Measurements from ENCODE around the gene ARFGEF2. TPM values are rescaled to one million over a fixed set of nuclear protein-coding genes. Genes with fewer than 3 reads are reported as not detected.

ARFGEF2 gene
- polyA plus RNA-seq, 1 donor (not counting 4 experiments of a cell fraction or from before 2014, with no cell fraction given): 19.2 TPM

DNA sequence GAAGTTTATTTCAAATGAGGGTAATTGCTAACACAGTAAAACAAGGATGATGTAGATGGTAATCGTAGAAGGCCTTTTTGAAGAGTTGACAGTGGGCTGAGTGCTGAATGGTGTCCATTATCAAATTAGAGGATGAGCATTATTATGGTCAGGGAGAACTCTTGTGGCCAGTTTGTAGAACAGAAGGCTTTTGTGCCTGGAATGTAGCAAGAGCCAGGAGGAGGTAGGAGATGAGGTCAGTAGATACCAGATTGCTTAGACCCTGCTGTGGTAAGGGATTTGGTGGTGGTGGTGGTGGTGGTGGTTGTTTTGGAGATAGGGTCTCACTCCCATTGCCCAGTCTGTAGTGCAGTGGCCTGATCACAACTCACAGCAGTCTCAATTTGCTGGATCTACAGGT is 130.8 kb downstream of the ARFGEF2 start:
- Histone ChIP-seq H4K20me1 (ENCODE audit: control insufficient read depth, extremely low read depth, insufficient read depth, low read length) (peaks cover 36% of the 10 kb centered on the region), H3K36me3 (ENCODE audit: control insufficient read depth in 2 of 2, extremely low read depth in 1 of 2, insufficient read depth in 2 of 2, low read length in 2 of 2) (peaks cover 2 to 21% of the 10 kb centered on the region in 2 experiments), H3K27ac (ENCODE audit: control insufficient read depth, insufficient read depth, low read length) (no peak overlapping the region), H3K27me3 (ENCODE audit: control insufficient read depth, extremely low read depth, insufficient read depth, low read length) (no peaks in the 10 kb centered on the region), H3K9me3 (ENCODE audit: control insufficient read depth, low read depth, low read length) (no peaks in the 10 kb centered on the region), H3K4me3 (ENCODE audit: control insufficient read depth in 2 of 3, extremely low read depth in 1 of 3, insufficient read depth in 2 of 3, low read depth in 1 of 3, low read length in 3 of 3) (no peak overlapping the region), H3K9ac (ENCODE audit: control insufficient read depth, extremely low read depth, insufficient read depth, low read length) (no peak overlapping the region), H2AFZ (ENCODE audit: control insufficient read depth, low read length) (no peak overlapping the region), H3K79me2 (ENCODE audit: control insufficient read depth, insufficient read depth, low read length) (peaks cover 98% of the 10 kb centered on the region), H3K4me2 (ENCODE audit: control insufficient read depth, extremely low read depth, insufficient read depth, low read depth, low read length) (no peak overlapping the region), H3K9me1 (ENCODE audit: control insufficient read depth, extremely low read depth, insufficient read depth, low read length) (peaks cover 2% of the 10 kb centered on the region), H3K4me1 (ENCODE audit: control insufficient read depth, extremely low read depth, insufficient read depth, low read length) (peaks cover 24% of the 10 kb centered on the region)
- FAIRE-seq (no peak), DNase-seq (ENCODE audit: low read depth, low spot score) (no peak)
- dilution Hi-C loops (cut with MboI; ENCODE audit: extremely low pct_ligation_motif_present, low sequenced_read_pairs): no loop called here
- no peak for TF ChIP-seq EZH2 (IDR thresholded peaks at IDR 0.05; ENCODE audit: low read length)
- TF ChIP-seq, protein P1, sequence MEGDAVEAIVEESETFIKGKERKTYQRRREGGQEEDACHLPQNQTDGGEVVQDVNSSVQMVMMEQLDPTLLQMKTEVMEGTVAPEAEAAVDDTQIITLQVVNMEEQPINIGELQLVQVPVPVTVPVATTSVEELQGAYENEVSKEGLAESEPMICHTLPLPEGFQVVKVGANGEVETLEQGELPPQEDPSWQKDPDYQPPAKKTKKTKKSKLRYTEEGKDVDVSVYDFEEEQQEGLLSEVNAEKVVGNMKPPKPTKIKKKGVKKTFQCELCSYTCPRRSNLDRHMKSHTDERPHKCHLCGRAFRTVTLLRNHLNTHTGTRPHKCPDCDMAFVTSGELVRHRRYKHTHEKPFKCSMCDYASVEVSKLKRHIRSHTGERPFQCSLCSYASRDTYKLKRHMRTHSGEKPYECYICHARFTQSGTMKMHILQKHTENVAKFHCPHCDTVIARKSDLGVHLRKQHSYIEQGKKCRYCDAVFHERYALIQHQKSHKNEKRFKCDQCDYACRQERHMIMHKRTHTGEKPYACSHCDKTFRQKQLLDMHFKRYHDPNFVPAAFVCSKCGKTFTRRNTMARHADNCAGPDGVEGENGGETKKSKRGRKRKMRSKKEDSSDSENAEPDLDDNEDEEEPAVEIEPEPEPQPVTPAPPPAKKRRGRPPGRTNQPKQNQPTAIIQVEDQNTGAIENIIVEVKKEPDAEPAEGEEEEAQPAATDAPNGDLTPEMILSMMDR (optimal IDR thresholded peaks at IDR 0.05 in 1 of 3, IDR thresholded peaks at IDR 0.05 in 1 of 3, conservative IDR thresholded peaks at IDR 0.05 in 1 of 3; ENCODE audit: extremely low read depth in 1 of 3, insufficient read depth in 2 of 3, low read length in 3 of 3): no peak

DNA sequence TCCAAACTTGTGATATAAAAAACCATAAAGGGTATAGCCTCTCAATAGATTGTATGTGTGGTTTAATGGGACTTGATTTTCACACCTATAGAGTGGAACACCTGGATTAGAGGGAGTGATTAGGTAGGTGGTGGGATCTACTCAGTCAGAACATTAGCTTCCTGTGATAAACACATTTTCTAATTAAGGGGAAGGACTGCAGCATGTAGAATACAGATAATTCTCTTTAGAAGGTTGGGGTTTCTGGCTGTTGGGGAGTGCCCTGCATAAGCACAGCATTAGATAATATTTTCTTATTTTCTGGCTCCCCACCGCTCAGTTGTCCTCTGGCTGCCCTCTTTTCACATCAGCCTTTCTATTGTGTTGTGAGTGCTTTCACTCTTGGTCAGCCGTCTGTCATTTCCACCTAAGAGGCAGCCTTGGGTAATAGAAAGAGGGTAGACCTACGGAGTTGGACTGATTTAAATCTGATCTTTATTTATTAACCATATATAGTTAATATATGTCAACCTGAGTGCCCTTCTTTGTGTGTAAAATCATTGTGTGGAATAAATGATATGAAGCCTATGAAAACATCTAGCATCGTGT is 132.6 kb downstream of the ARFGEF2 start:
- H3K4me2 ChIP-seq (ENCODE audit: control insufficient read depth, extremely low read depth, insufficient read depth, low read depth, low read length): no peak overlapping the region
- TF ChIP-seq, protein P1 (optimal IDR thresholded peaks at IDR 0.05 in 1 of 3, IDR thresholded peaks at IDR 0.05 in 1 of 3, conservative IDR thresholded peaks at IDR 0.05 in 1 of 3; ENCODE audit: extremely low read depth in 1 of 3, insufficient read depth in 2 of 3, low read length in 3 of 3): no peak
- no peak for TF ChIP-seq EZH2 (IDR thresholded peaks at IDR 0.05; ENCODE audit: low read length)
- no peak overlapping the region for H3K27ac ChIP-seq (ENCODE audit: control insufficient read depth, insufficient read depth, low read length)
- dilution Hi-C loops (cut with MboI; ENCODE audit: extremely low pct_ligation_motif_present, low sequenced_read_pairs): no loop called here
- DNase-seq (ENCODE audit: low read depth, low spot score) (no peak), FAIRE-seq (no peak)
- peaks cover 2% of the 10 kb centered on the region for H3K9me1 ChIP-seq (ENCODE audit: control insufficient read depth, extremely low read depth, insufficient read depth, low read length)
- H3K4me3 ChIP-seq (ENCODE audit: control insufficient read depth in 2 of 3, extremely low read depth in 1 of 3, insufficient read depth in 2 of 3, low read depth in 1 of 3, low read length in 3 of 3): no peak overlapping the region
- H3K27me3 ChIP-seq (ENCODE audit: control insufficient read depth, extremely low read depth, insufficient read depth, low read length): no peaks in the 10 kb centered on the region
- H3K4me1 ChIP-seq (ENCODE audit: control insufficient read depth, extremely low read depth, insufficient read depth, low read length): peaks cover 14% of the 10 kb centered on the region
- H2AFZ ChIP-seq (ENCODE audit: control insufficient read depth, low read length): no peak overlapping the region
- H3K9ac ChIP-seq (ENCODE audit: control insufficient read depth, extremely low read depth, insufficient read depth, low read length): no peak overlapping the region
- H3K9me3 ChIP-seq (ENCODE audit: control insufficient read depth, low read depth, low read length): no peaks in the 10 kb centered on the region
- peaks cover 34% of the 10 kb centered on the region for H4K20me1 ChIP-seq (ENCODE audit: control insufficient read depth, extremely low read depth, insufficient read depth, low read length)
- peaks cover 0 to 22% of the 10 kb centered on the region in 2 experiments for H3K36me3 ChIP-seq (ENCODE audit: control insufficient read depth in 2 of 2, extremely low read depth in 1 of 2, insufficient read depth in 2 of 2, low read length in 2 of 2)
- peaks cover 96% of the 10 kb centered on the region for H3K79me2 ChIP-seq (ENCODE audit: control insufficient read depth, insufficient read depth, low read length)

All from keratinocyte (primary cell).